Occipital lobe (tissue), 2 donors: ENCODE measurements around the gene ERAL1. TPM values are rescaled to one million over a fixed set of nuclear protein-coding genes. Genes with fewer than 3 reads are reported as not detected.
"Not testable (repeated sequence)": the region's sequence is repeated elsewhere in the genome, so short reads cannot be mapped to it uniquely, and the experiment has no call there.

ENCODE experiments used
- DNase-seq: peaks from one replicate; lab custom pipeline; 2025; lab: John Stamatoyannopoulos, UW
- total RNA-seq: library from RNA; depleted of rRNA; stranded (reverse); fragments of >200 nt; gene quantifications from one replicate; pipeline ENCODE4 v1.2.3, GENCODE V29; 2014

The ERAL1 gene
- 21.8 TPM for total RNA-seq

DNA sequence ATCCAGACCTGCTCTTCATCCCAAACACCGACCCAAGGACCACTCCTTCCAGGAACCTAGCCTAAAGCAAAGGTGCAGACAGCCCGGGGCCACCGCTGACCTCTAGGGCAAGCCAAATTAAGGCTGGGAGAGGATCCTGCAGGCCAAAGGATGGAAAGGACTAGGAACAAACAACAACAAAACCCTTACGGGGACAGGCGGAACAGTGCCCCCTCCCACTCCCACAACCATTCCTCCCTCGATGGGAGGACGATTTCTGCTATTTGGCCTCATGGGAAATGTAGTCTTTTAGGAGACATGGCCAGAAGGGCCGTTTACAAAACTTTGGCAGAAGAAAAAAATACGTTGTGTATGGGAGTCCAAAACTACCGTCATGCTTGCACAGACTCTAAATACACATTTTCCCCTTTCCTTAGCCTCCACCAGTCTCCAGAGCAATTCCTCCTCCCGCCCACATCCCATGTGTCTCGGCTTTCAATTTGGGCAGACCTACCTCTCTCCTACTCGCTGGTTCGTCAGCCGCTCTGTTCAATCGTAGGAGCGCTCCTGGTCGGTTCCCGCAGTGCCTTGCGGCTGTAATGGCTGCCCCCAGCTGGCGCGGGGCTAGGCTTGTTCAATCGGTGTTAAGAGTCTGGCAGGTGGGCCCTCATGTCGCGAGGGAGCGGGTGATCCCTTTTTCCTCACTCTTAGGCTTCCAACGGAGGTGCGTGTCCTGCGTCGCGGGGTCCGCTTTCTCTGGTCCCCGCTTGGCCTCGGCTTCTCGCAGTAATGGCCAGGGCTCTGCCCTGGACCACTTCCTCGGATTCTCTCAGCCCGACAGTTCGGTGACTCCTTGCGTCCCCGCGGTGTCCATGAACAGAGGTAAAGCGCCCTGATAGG is at the start of gene ERAL1:
Gene ERAL1 (plus strand): TSS at position 560 of the 879 bp plus-strand sequence. CDS start 19 bp downstream, at position 579.
- peak; percentile 89 for DNase-seq

DNA sequence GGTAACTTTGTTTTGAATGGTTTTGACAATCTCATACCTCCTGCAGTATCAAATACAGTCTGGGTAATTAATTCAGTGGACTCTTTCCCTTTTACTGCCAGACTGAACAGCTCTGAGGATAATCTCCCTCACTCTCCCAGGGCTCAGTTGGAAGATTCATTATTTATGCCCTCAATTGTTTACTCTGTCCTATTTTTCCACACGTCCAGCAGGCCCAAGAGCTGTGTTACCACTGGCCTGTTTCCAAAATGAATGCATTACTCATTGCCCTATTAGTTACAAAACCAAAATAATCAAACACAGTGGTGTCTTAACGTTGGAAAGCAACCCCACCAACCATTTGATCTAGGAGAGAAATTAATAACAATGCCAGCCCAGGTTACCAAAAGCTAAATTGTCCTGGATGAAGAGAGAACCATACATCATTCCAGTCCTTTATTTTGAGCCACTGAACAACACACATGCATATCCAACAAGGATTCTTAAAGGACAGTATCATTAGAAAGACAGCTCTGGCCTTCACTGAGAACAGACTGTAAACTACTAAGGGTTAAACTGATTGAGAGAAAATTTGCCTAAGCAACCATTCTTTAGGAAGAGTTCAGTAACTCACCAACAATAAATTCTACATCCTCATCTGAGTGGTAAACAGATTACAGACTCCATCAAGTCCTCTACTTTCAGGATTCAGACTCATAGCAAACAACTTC is 46.7 kb upstream of the ERAL1 start:
- DNase-seq: no peak

GRCh38 chr17:28810437-28810836 is 44.4 kb upstream of the ERAL1 start:
- no peak for DNase-seq

GRCh38 chr17:28811651-28812090 is 43.1 kb upstream of the ERAL1 start:
- no peak for DNase-seq

DNA sequence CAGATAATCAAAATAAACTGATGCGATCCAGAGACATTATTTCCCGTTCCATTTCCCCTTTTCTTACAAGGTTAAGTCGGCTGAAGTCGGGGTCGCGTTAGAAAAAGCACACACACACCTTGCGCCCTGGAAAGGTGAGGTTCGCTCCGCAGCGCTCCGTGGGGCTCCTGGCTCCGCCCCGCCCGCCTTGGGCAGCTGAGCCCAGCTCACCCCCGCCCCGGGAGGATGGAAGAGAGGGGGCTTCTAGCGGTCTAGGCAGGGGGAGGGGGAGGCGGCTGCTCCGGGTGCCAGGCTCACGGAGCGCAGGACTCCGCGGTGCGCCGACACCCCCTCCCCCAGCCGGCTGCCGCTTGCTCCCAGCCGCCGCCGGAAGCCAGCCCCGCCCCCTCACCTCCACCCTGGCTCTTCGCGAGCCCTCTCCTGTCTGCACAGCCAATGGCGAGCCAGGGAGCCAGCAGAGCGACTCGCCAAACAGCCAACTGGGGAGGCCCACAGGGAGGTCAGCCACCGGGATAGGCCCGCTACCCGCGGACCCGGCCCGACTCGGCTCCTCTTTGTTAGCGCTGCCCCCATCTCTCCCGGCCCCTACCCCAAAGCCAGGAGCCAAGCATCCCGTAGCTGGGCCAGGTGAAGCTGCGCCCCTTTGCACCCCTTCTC is 42.6 kb upstream of the ERAL1 start:
- peak; percentile 97 for DNase-seq

DNA sequence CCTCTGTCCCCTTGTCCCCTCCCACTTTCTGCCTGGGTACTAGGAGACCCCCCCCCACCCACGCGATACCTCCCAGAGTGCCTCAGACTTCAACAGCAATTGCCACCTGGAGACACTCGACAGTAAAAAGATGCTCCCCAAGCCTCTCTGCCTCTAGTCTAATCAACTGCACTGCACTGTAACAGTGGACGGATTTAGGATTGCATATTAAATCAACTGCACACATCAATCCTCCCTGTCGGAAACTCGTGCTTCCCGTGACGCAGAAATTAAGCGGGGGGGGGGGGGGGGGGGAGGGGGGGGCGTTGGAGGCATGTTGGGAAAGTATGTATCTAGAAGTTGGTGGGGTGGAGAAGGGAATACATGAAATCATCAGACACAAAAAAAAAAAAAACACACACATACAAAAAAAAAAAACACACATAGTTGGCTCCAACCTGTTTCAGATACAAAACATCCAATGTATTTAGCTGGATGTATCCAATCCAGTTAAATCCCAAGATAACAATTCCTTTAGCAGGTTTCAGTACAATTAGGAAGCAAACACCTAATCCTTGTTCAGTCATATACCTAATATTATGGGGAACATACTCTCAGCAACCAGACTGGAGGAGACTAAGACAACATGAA is 42.0 kb upstream of the ERAL1 start:
- DNase-seq: no peak

DNA sequence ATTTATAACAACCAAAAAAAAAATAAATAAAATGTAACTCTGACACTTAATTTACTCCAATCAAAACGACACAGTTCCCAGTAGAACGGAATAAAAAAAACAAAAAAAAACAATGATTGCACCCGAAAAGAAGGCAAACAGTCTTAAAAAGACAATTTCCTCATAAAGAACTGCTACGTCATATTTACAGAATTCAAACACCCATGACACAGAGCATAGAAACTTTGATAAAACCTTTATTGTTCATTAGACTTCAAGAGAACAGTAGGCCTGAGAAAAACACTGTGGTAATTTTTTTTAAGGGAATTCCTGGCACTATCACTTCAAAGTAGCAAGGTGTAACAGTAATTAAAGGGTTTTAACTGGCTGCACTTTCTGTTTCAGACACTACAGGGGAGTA is 38.3 kb upstream of the ERAL1 start:
- no peak for DNase-seq

DNA sequence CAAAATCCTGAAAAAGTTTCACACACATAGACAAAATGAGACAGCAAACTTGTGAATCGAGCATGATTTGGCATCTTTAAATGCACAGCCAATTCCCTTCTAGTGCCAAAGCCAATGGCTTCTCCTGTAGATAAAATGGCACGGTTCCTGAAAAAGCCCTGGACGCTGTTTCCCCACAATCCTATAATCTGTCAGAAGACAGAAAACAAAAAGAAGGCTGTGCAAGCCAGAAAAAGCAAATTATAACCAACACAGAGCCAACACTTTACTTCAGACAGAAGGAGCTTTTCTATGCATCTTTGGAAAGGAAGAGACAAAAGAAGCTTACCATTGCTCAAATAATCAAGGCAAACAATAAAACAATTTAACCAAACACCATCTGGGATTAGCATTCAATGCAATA is 36.0 kb upstream of the ERAL1 start:
- DNase-seq: no peak

DNA sequence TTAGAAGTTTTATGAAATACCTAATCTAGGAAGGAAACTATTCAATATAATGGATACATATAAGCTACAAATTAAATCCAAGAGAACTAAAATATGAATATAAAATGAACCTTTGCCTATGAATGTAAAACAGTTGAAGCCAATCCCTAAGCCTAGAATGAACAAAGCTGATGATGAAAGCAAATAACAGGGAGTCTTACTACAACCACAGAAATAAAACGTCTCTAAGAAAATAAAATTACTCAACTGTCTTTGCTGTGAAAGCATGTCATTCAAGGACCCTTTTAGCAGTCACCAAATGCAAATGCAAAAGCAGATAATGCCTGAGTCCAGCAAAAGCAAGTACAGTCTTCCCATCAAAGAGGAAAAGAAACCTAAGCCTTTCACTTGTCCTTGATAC is 35.2 kb upstream of the ERAL1 start:
- DNase-seq: no peak

- no peak for DNase-seq
Measured at GRCh38 chr17:28827672-28828071, 27.1 kb upstream of the ERAL1 start.

- DNase-seq: no peak
Measured at GRCh38 chr17:28828294-28829040, 26.3 kb upstream of the ERAL1 start.

- no peak for DNase-seq
Measured at GRCh38 chr17:28834420-28834819, 20.4 kb upstream of the ERAL1 start.

- not testable (repeated sequence) for DNase-seq
Measured at GRCh38 chr17:28836541-28836940, 18.3 kb upstream of the ERAL1 start.

DNA sequence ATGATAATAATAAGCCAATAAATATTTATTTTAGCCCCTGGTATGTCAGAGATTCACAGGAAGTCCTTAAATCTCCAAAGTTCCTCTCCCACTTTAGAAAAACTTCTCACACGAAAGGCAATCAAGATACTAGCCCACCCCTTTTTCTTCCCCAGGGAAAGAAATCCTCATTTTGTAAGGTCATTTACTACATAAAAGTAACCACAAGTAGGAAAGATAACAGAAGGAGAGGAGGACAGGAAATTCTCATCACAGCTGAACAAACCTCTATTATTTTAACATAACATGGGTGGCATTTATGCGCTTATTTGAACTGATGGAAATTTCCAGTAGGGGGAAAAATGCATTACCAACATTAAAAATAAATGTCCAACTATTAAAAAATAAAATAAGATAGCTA is 15.6 kb upstream of the ERAL1 start:
- no peak for DNase-seq

DNA sequence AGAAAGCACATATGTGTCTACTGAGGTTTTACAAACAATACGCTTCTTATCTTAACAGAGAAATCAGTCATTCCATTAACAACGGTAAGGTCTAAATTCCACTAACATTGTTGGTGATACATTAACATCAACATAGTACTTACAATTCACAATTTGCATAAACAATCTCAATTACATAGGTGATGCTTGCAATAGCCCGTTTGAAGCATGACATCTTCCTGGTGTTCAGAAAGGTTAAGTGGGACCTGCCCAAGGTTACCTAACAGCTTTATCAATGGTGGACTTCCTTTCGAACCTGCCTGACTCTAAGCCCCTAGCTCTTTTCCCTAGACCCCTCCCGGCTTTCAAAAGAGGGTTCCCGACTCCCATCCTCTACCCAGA is 12.9 kb upstream of the ERAL1 start:
- no peak for DNase-seq

- DNase-seq: peak; percentile 69
Measured at GRCh38 chr17:28842282-28843012, 12.4 kb upstream of the ERAL1 start, which contains the start of gene FAM222B. Gene FAM222B, minus strand, starts transcription at chr17:28842790. Its CDS starts 76,123 bp downstream, at chr17:28766667.

GRCh38 chr17:28843816-28844148 is 11.0 kb upstream of the ERAL1 start:
- DNase-seq: no peak

GRCh38 chr17:28846231-28846630 is 8.6 kb upstream of the ERAL1 start:
- no peak for DNase-seq

GRCh38 chr17:28846699-28847098 is 8.1 kb upstream of the ERAL1 start:
- not testable (repeated sequence) for DNase-seq

- not testable (repeated sequence) for DNase-seq
Measured at GRCh38 chr17:28848667-28849066, 6.1 kb upstream of the ERAL1 start.
